PFSK-1 (cell line): ENCODE data around the gene ERP27.

Experiments used
- POLR2AphosphoS5 ChIP-seq: IDR thresholded peaks from 2 replicates; pipeline ENCODE4 v1.6.1; 2012; ENCODE audit warnings: low read depth, mild to moderate bottlenecking, control low read depth, low read length, moderate library complexity
- REST ChIP-seq, 2 experiments: IDR thresholded peaks; 2 replicates each; pipeline versions ENCODE4 v1.6.1 to v1.8.0; 2011 to 2012; ENCODE audit warnings: low read depth in 2 of 2, low read length in 2 of 2, control low read depth in 1 of 2, inconsistent platforms in 1 of 2, mild to moderate bottlenecking in 1 of 2, moderate library complexity in 1 of 2; ENCODE audit not compliant: insufficient read depth in 1 of 2
- SIN3A ChIP-seq: IDR thresholded peaks from 2 replicates; pipeline ENCODE4 v1.6.1; 2012; ENCODE audit warnings: mild to moderate bottlenecking, low read length, moderate library complexity, borderline replicate concordance; ENCODE audit not compliant: insufficient read depth

GRCh38 chr12:14900521-14901227, 37.7 kb downstream of the ERP27 start:
- no peak for TF ChIP-seq SIN3A
- TF ChIP-seq POLR2AphosphoS5 = no peak
- TF ChIP-seq REST (IDR thresholded peaks at IDR 0.05; ENCODE audit: insufficient read depth in 1 of 2, low read depth in 2 of 2, low read length in 2 of 2) = no peak
